SJSA1 (cell line): ENCODE measurements around the gene MAGEB1. TPM values are rescaled to one million over a fixed set of nuclear protein-coding genes. Genes with fewer than 3 reads are reported as not detected.

Experiments used
- DNase-seq, 2 experiments: peaks; one replicate each; pipeline ENCODE4 v3.0.0-alpha.2; 2015 to 2020; ENCODE audit warnings: low spot score in 2 of 2, low read depth in 1 of 2
- H3K27ac ChIP-seq: fragments of 250-450 bp; sonication (Bioruptor Pico); 2 replicates; pipeline ENCODE4 v1.5.1; 2020; ENCODE audit warnings: mild to moderate bottlenecking, moderate library complexity
- H3K27me3 ChIP-seq: fragments of 250-450 bp; sonication (Bioruptor Pico); replicated peaks from 2 replicates; pipeline ENCODE4 v1.5.1; 2020; ENCODE audit warnings: mild to moderate bottlenecking, moderate library complexity
- H3K36me3 ChIP-seq: fragments of 250-450 bp; sonication (Bioruptor Pico); 2 replicates; pipeline ENCODE4 v1.5.1; 2020; ENCODE audit warnings: mild to moderate bottlenecking
- H3K4me1 ChIP-seq: fragments of 250-450 bp; sonication (Bioruptor Pico); replicated peaks from 2 replicates; pipeline ENCODE4 v1.6.1; 2021; ENCODE audit warnings: mild to moderate bottlenecking
- H3K4me3 ChIP-seq: fragments of 250-450 bp; sonication (Bioruptor Pico); 2 replicates; pipeline ENCODE4 v1.5.1; 2020; ENCODE audit warnings: mild to moderate bottlenecking
- H3K9me3 ChIP-seq: fragments of 250-450 bp; sonication (Bioruptor Pico); replicated peaks from 2 replicates; pipeline ENCODE4 v1.5.1; 2020; ENCODE audit warnings: mild to moderate bottlenecking
- total RNA-seq: library from RNA; depleted of rRNA; stranded (reverse); fragments of >200 nt; shearing (Covaris generic); gene quantifications from 2 replicates; pipeline ENCODE4 v1.2.3, GENCODE V29; 2014; rRNA removed

MAGEB1 gene
- total RNA-seq, 1 experiment from 2014 or later: not detected

GRCh38 chrX:30261012-30261411, 14.1 kb downstream of the MAGEB1 start:
- H3K4me1 ChIP-seq: no peaks in the 10 kb centered on the region
- no peak for DNase-seq
- no peaks in the 10 kb centered on the region for H3K36me3 ChIP-seq
- H3K4me3 ChIP-seq: no peak overlapping the region
- no peaks in the 10 kb centered on the region for H3K27me3 ChIP-seq
- H3K9me3 ChIP-seq: no peaks in the 10 kb centered on the region
- no peak overlapping the region for H3K27ac ChIP-seq

GRCh38 chrX:30262763-30263162, 15.8 kb downstream of the MAGEB1 start:
- H3K9me3 ChIP-seq: no peaks in the 10 kb centered on the region
- no peak overlapping the region for H3K4me3 ChIP-seq
- no peaks in the 10 kb centered on the region for H3K36me3 ChIP-seq
- H3K27me3 ChIP-seq: no peaks in the 10 kb centered on the region
- H3K4me1 ChIP-seq: no peaks in the 10 kb centered on the region
- DNase-seq: no peak
- H3K27ac ChIP-seq: no peak overlapping the region

- H3K4me1 ChIP-seq: no peaks in the 10 kb centered on the region
- no peaks in the 10 kb centered on the region for H3K9me3 ChIP-seq
- no peak overlapping the region for H3K27ac ChIP-seq
- no peaks in the 10 kb centered on the region for H3K36me3 ChIP-seq
- no peaks in the 10 kb centered on the region for H3K27me3 ChIP-seq
- no peak overlapping the region for H3K4me3 ChIP-seq
- DNase-seq: no peak
These were observed 23.7 kb downstream of the MAGEB1 start for GRCh38 chrX:30270639-30271038.

- H3K4me1 ChIP-seq: no peaks in the 10 kb centered on the region
- no peaks in the 10 kb centered on the region for H3K27me3 ChIP-seq
These were observed 28.6 kb downstream of the MAGEB1 start for GRCh38 chrX:30275498-30275897.

GRCh38 chrX:30278365-30278764, 31.4 kb downstream of the MAGEB1 start:
- Histone ChIP-seq H3K4me3 (no peak overlapping the region), H3K27me3 (no peaks in the 10 kb centered on the region), H3K27ac (no peak overlapping the region), H3K9me3 (no peaks in the 10 kb centered on the region), H3K4me1 (peaks cover 11% of the 10 kb centered on the region), H3K36me3 (no peaks in the 10 kb centered on the region)
- DNase-seq: no peak

More at GRCh38 chrX:30275498-30275897, 28.6 kb downstream of the MAGEB1 start:
- H3K4me3 ChIP-seq: no peak overlapping the region
- peak in 1 of 2 experiments; percentile 10 for DNase-seq
- no peaks in the 10 kb centered on the region for H3K36me3 ChIP-seq
- no peak overlapping the region for H3K27ac ChIP-seq
- no peaks in the 10 kb centered on the region for H3K9me3 ChIP-seq

- H3K27ac ChIP-seq: no peak overlapping the region
- no peaks in the 10 kb centered on the region for H3K36me3 ChIP-seq
- no peak overlapping the region for H3K4me3 ChIP-seq
- no peaks in the 10 kb centered on the region for H3K9me3 ChIP-seq
- H3K4me1 ChIP-seq: peaks cover 23% of the 10 kb centered on the region
- DNase-seq: no peak
- H3K27me3 ChIP-seq: no peaks in the 10 kb centered on the region
These were observed 33.5 kb downstream of the MAGEB1 start for GRCh38 chrX:30280428-30280827.

GRCh38 chrX:30282527-30282926, 35.6 kb downstream of the MAGEB1 start:
- Histone ChIP-seq H3K4me3 (no peak overlapping the region), H3K36me3 (no peaks in the 10 kb centered on the region), H3K9me3 (no peaks in the 10 kb centered on the region), H3K27ac (peak overlapping the region; percentile 96), H3K4me1 (peaks cover 23% of the 10 kb centered on the region), H3K27me3 (no peaks in the 10 kb centered on the region)
- DNase-seq: peak in 1 of 2 experiments; percentile 11

- peak overlapping the region; percentile 96 for H3K27ac ChIP-seq
- H3K4me1 ChIP-seq: peaks cover 23% of the 10 kb centered on the region
- no peaks in the 10 kb centered on the region for H3K27me3 ChIP-seq
- H3K36me3 ChIP-seq: no peaks in the 10 kb centered on the region
- no peak overlapping the region for H3K4me3 ChIP-seq
- no peaks in the 10 kb centered on the region for H3K9me3 ChIP-seq
- peak; percentile 55 to 88 for DNase-seq
These were observed 36.7 kb downstream of the MAGEB1 start for GRCh38 chrX:30283456-30284200.

- Histone ChIP-seq H3K4me1 (no peaks in the 10 kb centered on the region), H3K36me3 (no peaks in the 10 kb centered on the region), H3K9me3 (no peaks in the 10 kb centered on the region), H3K4me3 (no peak overlapping the region), H3K27ac (no peak overlapping the region), H3K27me3 (no peaks in the 10 kb centered on the region)
- DNase-seq: no peak
These were observed 49.7 kb downstream of the MAGEB1 start for GRCh38 chrX:30296408-30297254.

- H3K9me3 ChIP-seq: no peaks in the 10 kb centered on the region
- H3K27me3 ChIP-seq: no peaks in the 10 kb centered on the region
- no peak overlapping the region for H3K27ac ChIP-seq
- no peak for DNase-seq
- H3K4me3 ChIP-seq: no peak overlapping the region
- H3K4me1 ChIP-seq: no peaks in the 10 kb centered on the region
- H3K36me3 ChIP-seq: no peaks in the 10 kb centered on the region
These were observed 54.3 kb downstream of the MAGEB1 start for GRCh38 chrX:30301208-30301607.

Other genes starting within 250 kb of the MAGEB1 start
- gene MAGEB2, start 31.6 kb upstream of the MAGEB1 start, total RNA-seq: not detected in 2 replicates
- gene MAGEB3, start 16.5 kb upstream of the MAGEB1 start, total RNA-seq: not detected in 2 replicates
- not detected in 2 replicates for gene MAGEB4, start 5.1 kb upstream of the MAGEB1 start, total RNA-seq
- 12.1 and 12.5 TPM in 2 replicates for gene NR0B1, start 62.2 kb downstream of the MAGEB1 start, total RNA-seq